H1 (cell line): ENCODE measurements around the gene BCL2L1. TPM values are rescaled to one million over a fixed set of nuclear protein-coding genes. Genes with fewer than 3 reads are reported as not detected.

ENCODE experiments used
- CTCF ChIA-PET: fragments of 300-600 bp; sonication (Branson Sonifier 250); formaldehyde crosslinking; loops from one replicate; lab custom pipeline; 2021; ENCODE audit not compliant: partially characterized antibody; lab: Charles Lee
- POLR2A ChIA-PET: fragments of 300-600 bp; sonication (Branson Sonifier 250); formaldehyde crosslinking; loops from one replicate; lab custom pipeline; 2021; ENCODE audit warnings: inconsistent platforms; ENCODE audit not compliant: partially characterized antibody; lab: Charles Lee
- DNase-seq, 2 experiments: peaks; one replicate each; pipeline versions ENCODE4 v3.0.0 to v3.0.0-alpha.2; 2010 to 2022; ENCODE audit warnings: low spot score in 2 of 2, low read depth in 1 of 2, mixed read lengths in 1 of 2
- FAIRE-seq: peaks from 2 replicates; lab custom pipeline; 2011; peaks lifted over from hg19 to GRCh38; lab: Jason Lieb, UNC
- H2AFZ ChIP-seq: 2 replicates; pipeline ENCODE4 v1.8.1; 2012; ENCODE audit warnings: low read length, inconsistent platforms
- H2AK5ac ChIP-seq: 2 replicates; pipeline ENCODE4 v1.6.1; 2013; ENCODE audit warnings: low read depth, low read length
- H2BK120ac ChIP-seq: replicated peaks from 2 replicates; pipeline ENCODE3; 2013; ENCODE audit warnings: low read depth, low read length, inconsistent platforms
- H2BK12ac ChIP-seq: 2 replicates; pipeline ENCODE4 v1.6.1; 2013; ENCODE audit warnings: low read depth, low read length
- H2BK15ac ChIP-seq: 2 replicates; pipeline ENCODE4 v1.6.1; 2013; ENCODE audit warnings: low read length
- H2BK20ac ChIP-seq: 2 replicates; pipeline ENCODE4 v1.6.1; 2013; ENCODE audit warnings: low read length
- H2BK5ac ChIP-seq: 2 replicates; pipeline ENCODE4 v1.6.1; 2013; ENCODE audit warnings: low read depth, low read length
- H3K14ac ChIP-seq: 2 replicates; pipeline ENCODE4 v1.6.1; 2013; ENCODE audit warnings: inconsistent platforms; ENCODE audit not compliant: insufficient read length
- H3K18ac ChIP-seq: 2 replicates; pipeline ENCODE4 v1.6.1; 2013; ENCODE audit warnings: low read length; ENCODE audit errors: extremely low read depth
- H3K23ac ChIP-seq: 2 replicates; pipeline ENCODE4 v1.6.1; 2013; ENCODE audit warnings: inconsistent platforms; ENCODE audit not compliant: insufficient read length
- H3K23me2 ChIP-seq: 2 replicates; pipeline ENCODE4 v1.6.1; 2013; ENCODE audit warnings: low read depth, low read length
- H3K27ac ChIP-seq: 2 replicates; pipeline ENCODE4 v1.6.1; 2011; ENCODE audit warnings: low read depth, low read length, inconsistent platforms
- H3K27me3 ChIP-seq, 4 experiments: replicated peaks in 1 of 4; 1 replicate in 1 of 4; 2 replicates in 3 of 4; pipeline versions ENCODE4 v1.6.1 to v1.8.1; 2011 to 2013; ENCODE audit warnings: low read length in 3 of 4, mild to moderate bottlenecking in 3 of 4, inconsistent platforms in 2 of 4, mixed read lengths in 2 of 4, moderate library complexity in 1 of 4; ENCODE audit not compliant: control insufficient read depth in 3 of 4, insufficient read depth in 3 of 4; ENCODE audit errors: extremely low read depth in 1 of 4
- H3K36me3 ChIP-seq, 4 experiments: 2 replicates each; pipeline versions ENCODE4 v1.6.1 to v1.8.1; 2011 to 2013; ENCODE audit warnings: mild to moderate bottlenecking in 4 of 4, low read length in 3 of 4, moderate library complexity in 2 of 4, control low read depth in 1 of 4, inconsistent platforms in 1 of 4; ENCODE audit not compliant: insufficient read depth in 4 of 4, control insufficient read depth in 2 of 4
- H3K4ac ChIP-seq: replicated peaks from 2 replicates; pipeline ENCODE3; 2013; ENCODE audit warnings: low read length, low read depth, mixed read lengths, inconsistent platforms; ENCODE audit not compliant: insufficient read length
- H3K4me1 ChIP-seq, 4 experiments: replicated peaks in 1 of 4; 1 replicate in 1 of 4; 2 replicates in 3 of 4; pipeline versions ENCODE4 v1.6.1 to v1.8.1; 2011 to 2013; ENCODE audit warnings: low read length in 3 of 4, inconsistent platforms in 2 of 4, mixed read lengths in 1 of 4; ENCODE audit not compliant: insufficient read depth in 4 of 4, control insufficient read depth in 3 of 4
- H3K4me2 ChIP-seq, 2 experiments: 2 replicates each; pipeline versions ENCODE4 v1.6.1 to v1.8.1; 2011 to 2013; ENCODE audit warnings: low read depth in 2 of 2, low read length in 2 of 2, control low read depth in 1 of 2, inconsistent platforms in 1 of 2, mild to moderate bottlenecking in 1 of 2; ENCODE audit not compliant: insufficient read depth in 1 of 2
- H3K4me3 ChIP-seq, 4 experiments: fragments of 200-600, 300-600 bp in 1 of 4; sonication (generic), shearing (Covaris generic), sonication (Bioruptor Twin) in 1 of 4; 2 replicates each; pipeline versions ENCODE4 v1.5.1 to v1.8.1; 2011 to 2016; ENCODE audit warnings: low read length in 4 of 4, low read depth in 3 of 4, control low read depth in 2 of 4, inconsistent platforms in 2 of 4, mild to moderate bottlenecking in 2 of 4, mixed read lengths in 1 of 4, moderate library complexity in 1 of 4; ENCODE audit not compliant: insufficient read depth in 2 of 4; ENCODE audit errors: extremely low read depth in 1 of 4
- H3K56ac ChIP-seq: replicated peaks from 2 replicates; pipeline ENCODE3; 2013; ENCODE audit warnings: low read depth, mild to moderate bottlenecking, mixed read lengths, low read length, inconsistent platforms; ENCODE audit not compliant: insufficient read length
- H3K79me1 ChIP-seq: 2 replicates; pipeline ENCODE4 v1.6.1; 2013; ENCODE audit warnings: low read depth, low read length, control low read depth
- H3K79me2 ChIP-seq, 2 experiments: 2 replicates each; pipeline versions ENCODE4 v1.6.1 to v1.8.1; 2012 to 2013; ENCODE audit warnings: low read length in 2 of 2, mild to moderate bottlenecking in 2 of 2, inconsistent platforms in 1 of 2; ENCODE audit not compliant: insufficient read depth in 2 of 2, control insufficient read depth in 1 of 2
- H3K9ac ChIP-seq, 4 experiments: replicated peaks in 1 of 4; 1 replicate in 1 of 4; 2 replicates in 3 of 4; pipeline versions ENCODE4 v1.6.1 to v1.8.1; 2011 to 2013; ENCODE audit warnings: low read depth in 3 of 4, low read length in 3 of 4, control low read depth in 2 of 4, mild to moderate bottlenecking in 2 of 4, moderate library complexity in 2 of 4, inconsistent platforms in 1 of 4; ENCODE audit errors: extremely low read depth in 1 of 4
- H3K9me3 ChIP-seq, 2 experiments: 2 replicates each; pipeline versions ENCODE4 v1.6.1 to v1.8.1; 2012 to 2013; ENCODE audit warnings: mild to moderate bottlenecking in 2 of 2, moderate library complexity in 2 of 2, control low read depth in 1 of 2, inconsistent platforms in 1 of 2, low read depth in 1 of 2, low read length in 1 of 2, mixed read lengths in 1 of 2; ENCODE audit not compliant: insufficient read depth in 2 of 2
- H4K20me1 ChIP-seq, 2 experiments: replicated peaks in 1 of 2; 2 replicates each; pipeline versions ENCODE3 to v1.8.1; 2011 to 2013; ENCODE audit warnings: inconsistent platforms in 2 of 2, low read length in 2 of 2, mild to moderate bottlenecking in 1 of 2; ENCODE audit not compliant: insufficient read depth in 2 of 2, control insufficient read depth in 1 of 2
- H4K5ac ChIP-seq: 2 replicates; pipeline ENCODE4 v1.6.1; 2013; ENCODE audit warnings: low read length, low read depth, mixed read lengths, inconsistent platforms; ENCODE audit not compliant: insufficient read length
- H4K8ac ChIP-seq: 2 replicates; pipeline ENCODE4 v1.8.0; 2013; ENCODE audit warnings: mild to moderate bottlenecking, moderate library complexity, low read length, inconsistent platforms; ENCODE audit not compliant: insufficient read depth; ENCODE audit errors: extremely low read depth
- H4K91ac ChIP-seq: replicated peaks from 2 replicates; pipeline ENCODE3; 2013; ENCODE audit warnings: low read length, mixed read lengths, inconsistent platforms; ENCODE audit not compliant: insufficient read length
- BRCA1 ChIP-seq: IDR thresholded peaks from 2 replicates; pipeline ENCODE4 v1.6.1; 2012; ENCODE audit warnings: low read depth, low read length, improper control_type of control experiment
- WGBS, 2 experiments: shearing (Covaris generic) in 1 of 2; methylation state at CpG; one replicate each; pipeline versions ENCODE4 v1.1.6 to v1.1.7; 2013 to 2015; ENCODE audit warnings: low lambda C conversion rate in 2 of 2, mixed read lengths in 2 of 2, inconsistent platforms in 1 of 2, low coverage in 1 of 2, missing lambda C conversion rate in 1 of 2; ENCODE audit not compliant: insufficient replicate concordance in 2 of 2, insufficient coverage in 1 of 2, insufficient read length in 1 of 2; ENCODE audit errors: extremely low coverage in 1 of 2, missing lambda C conversion rate in 1 of 2; 5-methylcytosine and 5-hydroxymethylcytosine counted together
- polyA plus RNA-seq, 7 experiments: library from polyadenylated mRNA; depleted of rRNA in 3 of 7; stranded (reverse) in 5 of 7; unstranded in 2 of 7; fragments of >200 nt in 5 of 7; fragments of 200-250 nt in 2 of 7; gene quantifications; 1 replicate in 5 of 7; 2 replicates in 1 of 7; 4 replicates in 1 of 7; pipeline versions ENCODE4 v1.2.1 to v1.2.3, GENCODE V29; 2011 to 2013; ENCODE audit warnings: missing spikeins in 2 of 7, mixed read lengths in 2 of 7
- total RNA-seq: library from RNA; stranded (reverse); fragmentation: NEBNext Ultra II Directional; extraction: Animal tissue kit (Norgen Biotek cat#: 25700); gene quantifications from 2 replicates; pipeline ENCODE4 v1.2.1, GENCODE V29; 2021

BCL2L1 gene
- total and polyA plus RNA-seq, 2 of the 8 experiments (the other 6 are each of a cell fraction or from before 2014, with no cell fraction given) = 64.9 to 66.1 TPM

DNA sequence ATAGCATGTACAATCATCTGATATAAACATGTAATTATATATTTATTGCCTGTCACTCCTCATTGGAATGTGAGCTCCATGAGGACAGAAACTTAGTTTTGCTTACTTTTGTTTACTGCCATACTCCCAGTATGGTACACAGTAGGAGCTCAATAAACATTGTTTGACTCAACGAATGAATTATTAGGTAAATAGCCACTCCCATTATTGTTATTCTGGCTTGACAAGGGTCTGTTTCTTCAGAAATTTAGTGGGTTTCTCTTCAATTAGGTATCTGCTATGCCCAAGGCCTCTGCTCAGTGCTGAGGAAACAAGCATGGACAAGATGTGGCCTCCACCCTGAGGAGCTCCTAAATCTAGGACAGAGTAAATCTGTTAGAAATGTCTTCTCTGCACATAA lies 6.3 kb downstream of the BCL2L1 start:
- Histone ChIP-seq H2BK12ac (no peak overlapping the region), H3K4me3 (no peak overlapping the region), H3K36me3 (peaks cover 0 to 16% (median 12%) of the 10 kb centered on the region in 4 experiments; a peak in 7 of 8 replicates), H2BK15ac (no peak overlapping the region), H4K5ac (no peak overlapping the region), H2AFZ (no peak overlapping the region), H3K9ac (no peak overlapping the region), H3K4me2 (no peak overlapping the region), H4K91ac (no peak overlapping the region), H3K27ac (no peak overlapping the region), H2AK5ac (no peak overlapping the region), H4K20me1 (peaks cover 0 to 6% of the 10 kb centered on the region in 2 experiments), H3K79me1 (peaks cover 2% of the 10 kb centered on the region; the same call in 1 of the 2 replicates), H2BK5ac (no peak overlapping the region), H3K18ac (no peak overlapping the region), H3K79me2 (peaks cover 13 to 96% of the 10 kb centered on the region in 2 experiments), H2BK120ac (no peak overlapping the region), H3K4ac (no peak overlapping the region), H3K9me3 (no peaks in the 10 kb centered on the region), H3K4me1 (peaks cover 31 to 59% (median 48%) of the 10 kb centered on the region in 4 experiments), H2BK20ac (no peak overlapping the region), H3K27me3 (no peaks in the 10 kb centered on the region), H3K23ac (no peak overlapping the region), H4K8ac (no peak overlapping the region), H3K23me2 (peaks cover 4% of the 10 kb centered on the region), H3K56ac (no peak overlapping the region), H3K14ac (no peak overlapping the region)
- FAIRE-seq (no peak), DNase-seq (no peak)
- CTCF ChIA-PET = interaction anchor here (0.7 to 1.5 kb wide), 8 partner anchors 31 to 157 kb away, joined by 3 to 6 read pairs (median 4); no protein-coding TSS in a partner anchor
- POLR2A ChIA-PET = interaction anchor here (0.8 to 9.7 kb wide), 6 partner anchors 8 to 54 kb away, joined by 3 to 108 read pairs (median 7); no protein-coding TSS in a partner anchor
- 91% methylated on average over 1 of the region's 1 CpG; no CpG with 5 or more reads in 1 of the 2 experiments for WGBS, 2 experiments
- no peak for TF ChIP-seq BRCA1
